ENCODE data around the gene RAB12. TPM values are rescaled to one million over a fixed set of nuclear protein-coding genes. Genes with fewer than 3 reads are reported as not detected.

The RAB12 gene
- total and polyA plus RNA-seq, 2 of the 13 experiments (the other 11 are each of a cell fraction or from before 2014, with no cell fraction given) = 9.5 to 25.3 TPM

GRCh38 chr18:8608795-8609658 is at the start of gene RAB12 (continued):
- TF ChIP-seq GRHL1 (CRISPR knock-in tag; conservative IDR thresholded peaks at IDR 0.05) (no peak), HNRNPH1 (optimal IDR thresholded peaks at IDR 0.05; ENCODE audit: low read depth, low read length) (no peak), ZBTB21 (CRISPR knock-in tag; IDR thresholded peaks at IDR 0.05) (no peak), HOXA9 (CRISPR knock-in tag; IDR thresholded peaks at IDR 0.05; ENCODE audit: borderline replicate concordance) (no peak), TSC22D2 (CRISPR knock-in tag; IDR thresholded peaks at IDR 0.05; ENCODE audit: borderline replicate concordance) (no peak; the same call in 1 of the 2 replicates), NR2F6 (IDR thresholded peaks at IDR 0.05) (no peak), NR2F6 (CRISPR knock-in tag; IDR thresholded peaks at IDR 0.05) (no peak), ZNF562 (CRISPR knock-in tag; IDR thresholded peaks at IDR 0.05; ENCODE audit: borderline replicate concordance) (no peak), SYNCRIP (IDR thresholded peaks at IDR 0.05; ENCODE audit: insufficient read depth, low read depth, low read length) (no peak), MYC (CRISPR knock-in tag; IDR thresholded peaks at IDR 0.05; ENCODE audit: borderline replicate concordance) (peak; percentile 37), SPEN (CRISPR knock-in tag; IDR thresholded peaks at IDR 0.05; ENCODE audit: low read depth) (no peak; the same call in 1 of the 2 replicates), MEIS1 (CRISPR knock-in tag; IDR thresholded peaks at IDR 0.05; ENCODE audit: borderline replicate concordance) (no peak), ZBTB43 (CRISPR knock-in tag; conservative IDR thresholded peaks at IDR 0.05) (no peak), ZKSCAN1 (IDR thresholded peaks at IDR 0.05; ENCODE audit: low read length) (no peak), PATZ1 (CRISPR knock-in tag; IDR thresholded peaks at IDR 0.05) (no peak), ZFP62 (CRISPR knock-in tag; IDR thresholded peaks at IDR 0.05) (no peak), ZBTB1 (CRISPR knock-in tag; IDR thresholded peaks at IDR 0.05; ENCODE audit: borderline replicate concordance) (no peak), PAX8 (CRISPR knock-in tag; IDR thresholded peaks at IDR 0.05; ENCODE audit: borderline replicate concordance) (no peak), CEBPG (CRISPR knock-in tag; IDR thresholded peaks at IDR 0.05) (no peak), MAFK (conservative IDR thresholded peaks at IDR 0.05 in 1 of 2, IDR thresholded peaks at IDR 0.05 in 1 of 2; ENCODE audit: low read length in 2 of 2) (no peak), ZNF513 (CRISPR knock-in tag; conservative IDR thresholded peaks at IDR 0.05) (no peak), ZNF160 (CRISPR knock-in tag; IDR thresholded peaks at IDR 0.05) (no peak), ZNF20 (CRISPR knock-in tag; IDR thresholded peaks at IDR 0.05) (no peak), ZNF816 (CRISPR knock-in tag; IDR thresholded peaks at IDR 0.05; ENCODE audit: borderline replicate concordance) (no peak), ZNF282 (IDR thresholded peaks at IDR 0.05; ENCODE audit: partially characterized antibody) (no peak)

Data from HepG2 (cell line).